GM12875 (cell line): ENCODE measurements around the gene DIAPH1.
A peak's percentile ranks its signal among the peaks of the same experiment; 100 is the strongest.

Source experiments
- H3K4me3 ChIP-seq: one replicate; pipeline ENCODE4 v1.5.1; 2011; ENCODE audit warnings: low read depth, low read length, control low read depth
- TF ChIP-seq, protein P1 (sequence below): IDR thresholded peaks from 2 replicates; pipeline ENCODE4 v1.5.1; 2011; ENCODE audit warnings: low read depth, mild to moderate bottlenecking, control low read depth, inconsistent platforms, low read length, moderate library complexity, borderline replicate concordance; ENCODE audit not compliant: insufficient read depth

Gene DIAPH1

DNA sequence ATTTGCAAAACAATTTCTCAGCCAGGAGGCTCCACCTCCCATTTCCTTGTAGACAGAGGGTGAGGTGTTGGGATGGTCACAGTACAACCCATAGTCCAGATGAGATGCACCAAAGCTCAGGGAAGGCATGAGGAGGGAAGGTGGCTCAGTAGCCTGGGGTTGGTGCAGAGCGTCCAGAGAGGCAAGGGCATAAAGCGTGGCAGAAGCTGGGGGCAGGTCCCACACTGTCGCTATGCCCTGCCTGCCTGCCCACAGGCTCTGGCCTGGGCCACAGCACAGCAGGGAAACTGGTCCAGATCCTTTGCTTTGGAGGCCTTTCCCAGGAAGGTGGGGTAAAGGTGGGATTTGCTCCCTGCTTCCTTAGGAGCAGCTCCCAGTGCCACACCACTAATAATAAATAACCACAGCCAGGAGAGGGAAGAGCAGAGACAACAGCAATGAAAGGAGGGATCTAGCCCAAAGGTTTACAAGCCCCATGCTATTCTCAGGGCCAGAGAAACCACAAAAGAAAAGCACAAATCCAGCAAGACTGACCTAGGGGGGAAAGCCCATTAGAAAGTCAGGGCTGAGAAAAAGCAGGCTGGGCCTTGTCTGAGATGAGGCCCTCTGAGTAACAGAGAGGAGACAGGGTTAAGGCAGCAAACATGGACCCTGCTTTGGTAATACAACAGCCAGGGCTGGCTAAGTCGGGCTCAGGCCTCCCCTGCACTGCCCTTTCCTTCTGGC is 102.7 kb downstream of the DIAPH1 start:
- H3K4me3 ChIP-seq = no peak overlapping the region
- TF ChIP-seq, protein P1, sequence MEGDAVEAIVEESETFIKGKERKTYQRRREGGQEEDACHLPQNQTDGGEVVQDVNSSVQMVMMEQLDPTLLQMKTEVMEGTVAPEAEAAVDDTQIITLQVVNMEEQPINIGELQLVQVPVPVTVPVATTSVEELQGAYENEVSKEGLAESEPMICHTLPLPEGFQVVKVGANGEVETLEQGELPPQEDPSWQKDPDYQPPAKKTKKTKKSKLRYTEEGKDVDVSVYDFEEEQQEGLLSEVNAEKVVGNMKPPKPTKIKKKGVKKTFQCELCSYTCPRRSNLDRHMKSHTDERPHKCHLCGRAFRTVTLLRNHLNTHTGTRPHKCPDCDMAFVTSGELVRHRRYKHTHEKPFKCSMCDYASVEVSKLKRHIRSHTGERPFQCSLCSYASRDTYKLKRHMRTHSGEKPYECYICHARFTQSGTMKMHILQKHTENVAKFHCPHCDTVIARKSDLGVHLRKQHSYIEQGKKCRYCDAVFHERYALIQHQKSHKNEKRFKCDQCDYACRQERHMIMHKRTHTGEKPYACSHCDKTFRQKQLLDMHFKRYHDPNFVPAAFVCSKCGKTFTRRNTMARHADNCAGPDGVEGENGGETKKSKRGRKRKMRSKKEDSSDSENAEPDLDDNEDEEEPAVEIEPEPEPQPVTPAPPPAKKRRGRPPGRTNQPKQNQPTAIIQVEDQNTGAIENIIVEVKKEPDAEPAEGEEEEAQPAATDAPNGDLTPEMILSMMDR = no peak

DNA sequence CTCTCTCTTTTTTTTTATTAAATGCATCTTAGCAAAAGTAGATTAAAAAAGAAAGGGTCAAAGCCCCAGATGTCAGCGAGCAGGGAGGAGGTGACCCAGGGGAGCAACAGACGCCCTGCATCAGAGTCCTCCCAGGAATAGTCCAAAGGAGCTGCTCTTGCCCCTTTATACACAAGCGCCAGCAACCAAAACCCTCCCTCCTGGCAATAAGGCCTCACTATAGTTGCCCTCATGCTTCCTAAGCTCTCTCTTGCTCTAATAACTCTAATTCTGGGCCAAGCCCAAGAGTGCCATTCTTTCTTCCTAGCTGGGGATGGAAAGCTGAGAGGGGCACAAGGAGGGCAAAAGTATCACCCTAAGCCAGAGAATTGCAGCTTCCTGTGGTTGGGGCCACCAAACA is 103.7 kb downstream of the DIAPH1 start:
- TF ChIP-seq, protein P1 = no peak
- H3K4me3 ChIP-seq = no peak overlapping the region

DNA sequence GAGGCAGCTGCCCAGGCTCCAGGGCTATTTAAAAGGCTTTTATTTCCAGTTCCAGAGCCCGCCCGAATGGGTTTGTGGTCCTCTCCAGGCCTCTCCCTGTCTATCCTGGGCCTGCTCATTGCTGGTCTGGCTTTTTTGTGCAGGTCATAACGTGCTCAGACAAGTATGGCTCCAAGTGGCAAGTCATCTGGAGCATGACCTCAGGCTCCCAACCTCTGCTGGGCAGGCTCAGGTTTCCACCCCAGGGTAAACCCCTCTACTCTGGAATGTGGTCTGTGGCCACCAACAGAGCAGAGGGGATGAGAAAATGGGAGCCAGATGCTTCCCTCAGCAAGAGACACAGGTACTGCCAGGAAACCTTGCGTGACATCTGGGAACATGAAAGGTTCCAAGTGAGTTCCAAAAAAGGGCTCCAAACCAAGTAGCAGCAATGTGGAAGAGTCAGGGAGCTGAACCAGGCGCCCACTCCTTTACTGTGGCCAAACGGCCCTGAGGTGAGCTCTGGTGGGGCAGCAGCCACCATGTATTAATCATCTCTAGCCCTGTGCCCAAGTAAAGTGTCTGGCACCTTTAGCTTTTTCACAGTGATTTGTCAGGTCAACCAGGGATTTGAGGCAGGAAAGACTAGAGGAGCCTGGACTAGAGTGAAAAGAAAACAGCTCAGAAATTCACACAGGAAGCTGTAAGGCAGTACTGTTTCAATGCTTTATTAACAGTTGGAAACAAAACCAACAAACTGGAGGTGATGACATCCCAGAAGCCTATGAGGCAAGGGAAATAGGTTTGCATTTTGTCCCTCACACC is 104.3 kb downstream of the DIAPH1 start:
- TF ChIP-seq, protein P1 = no peak
- H3K4me3 ChIP-seq = no peak overlapping the region

DNA sequence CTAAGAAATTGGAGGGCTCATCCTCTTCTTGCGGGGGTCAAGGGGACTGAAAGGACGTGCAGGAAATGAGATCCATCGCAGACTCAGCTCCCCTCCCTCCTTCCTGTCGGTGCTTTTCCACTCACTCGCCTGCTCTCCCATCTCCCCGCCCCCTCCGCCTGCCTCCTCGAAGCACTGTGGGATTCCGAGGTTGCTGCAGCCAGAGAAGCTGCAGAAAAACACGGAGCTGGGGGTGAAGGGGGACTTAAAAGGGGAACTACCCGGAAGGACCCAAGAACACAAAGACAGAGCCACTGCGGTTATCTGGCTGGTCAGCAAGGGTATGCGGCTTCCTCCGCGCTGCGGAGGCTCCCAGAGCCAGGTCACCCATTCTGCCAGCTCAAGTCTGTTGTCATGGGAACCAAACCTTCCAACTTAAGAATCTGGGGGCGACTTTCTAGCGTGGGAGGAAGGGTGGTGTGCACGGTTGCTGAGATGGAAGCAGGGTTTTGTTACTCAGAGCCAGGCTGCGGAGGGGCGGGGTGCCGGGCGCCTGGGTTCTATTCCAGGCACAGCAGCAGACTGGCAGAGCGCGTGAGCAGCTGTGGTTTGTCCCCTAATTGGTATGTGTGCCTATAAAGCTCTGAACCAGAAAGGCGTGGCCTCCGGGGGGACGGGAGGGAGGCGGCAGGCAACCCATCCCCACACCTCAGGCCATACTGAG is 105.0 kb downstream of the DIAPH1 start:
- TF ChIP-seq, protein P1 = no peak
- H3K4me3 ChIP-seq = peak overlapping the region; percentile 50

DNA sequence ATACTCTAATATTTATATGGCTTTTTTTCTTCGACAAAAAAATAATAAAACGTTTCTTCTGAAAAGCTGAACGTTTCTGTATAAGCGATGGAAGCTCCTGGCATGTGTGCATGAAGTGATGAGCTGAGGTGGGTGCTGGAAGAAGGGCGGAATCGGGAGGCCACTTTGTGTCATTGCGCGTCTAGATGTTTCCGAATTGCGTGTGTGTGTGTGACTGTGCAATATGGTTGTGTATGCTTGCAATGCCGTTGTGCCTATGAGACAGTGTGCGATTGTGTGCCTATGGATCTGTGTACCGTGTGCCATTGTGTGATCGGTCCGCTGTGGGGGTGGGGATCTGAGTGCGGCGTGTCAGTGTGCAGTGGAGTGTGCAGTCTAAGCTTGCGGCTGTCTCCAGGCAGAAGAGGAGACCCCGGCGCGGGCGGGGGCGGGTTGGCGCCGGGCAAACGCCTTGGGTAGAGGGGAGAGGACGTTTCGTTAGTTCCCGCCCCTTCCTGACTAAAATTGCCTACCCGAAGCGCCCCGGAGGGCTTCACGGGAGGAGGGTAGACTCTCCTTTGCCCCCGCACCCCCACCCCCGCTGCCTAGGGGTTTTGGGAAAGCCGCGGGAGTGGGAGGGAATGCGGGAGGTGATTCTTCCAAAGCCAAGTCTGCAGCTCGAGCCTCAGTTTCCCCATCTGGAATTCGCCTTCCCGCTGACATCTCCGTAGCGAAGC is 105.7 kb downstream of the DIAPH1 start:
- TF ChIP-seq, protein P1 = no peak
- peak overlapping the region; percentile 50 for H3K4me3 ChIP-seq

DNA sequence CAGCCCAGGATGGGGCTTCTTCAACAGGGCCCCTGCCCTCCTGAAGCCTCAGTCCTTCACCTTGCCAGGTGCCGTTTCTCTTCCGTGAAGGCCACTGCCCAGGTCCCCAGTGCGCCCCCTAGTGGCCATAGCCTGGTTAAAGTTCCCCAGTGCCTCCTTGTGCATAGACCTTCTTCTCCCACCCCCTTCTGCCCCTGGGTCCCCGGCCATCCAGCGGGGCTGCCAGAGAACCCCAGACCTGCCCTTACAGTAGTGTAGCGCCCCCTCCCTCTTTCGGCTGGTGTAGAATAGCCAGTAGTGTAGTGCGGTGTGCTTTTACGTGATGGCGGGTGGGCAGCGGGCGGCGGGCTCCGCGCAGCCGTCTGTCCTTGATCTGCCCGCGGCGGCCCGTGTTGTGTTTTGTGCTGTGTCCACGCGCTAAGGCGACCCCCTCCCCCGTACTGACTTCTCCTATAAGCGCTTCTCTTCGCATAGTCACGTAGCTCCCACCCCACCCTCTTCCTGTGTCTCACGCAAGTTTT is 106.3 kb downstream of the DIAPH1 start:
- H3K4me3 ChIP-seq = peak overlapping the region; percentile 27
- TF ChIP-seq, protein P1 = peak; percentile 91
